ENCODE data around the gene ZNF324. TPM values are rescaled to one million over a fixed set of nuclear protein-coding genes. Genes with fewer than 3 reads are reported as not detected.

ZNF324 gene
- total and polyA plus RNA-seq, 2 of the 13 experiments (the other 11 are each of a cell fraction or from before 2014, with no cell fraction given): 1.1 to 4.7 TPM

DNA sequence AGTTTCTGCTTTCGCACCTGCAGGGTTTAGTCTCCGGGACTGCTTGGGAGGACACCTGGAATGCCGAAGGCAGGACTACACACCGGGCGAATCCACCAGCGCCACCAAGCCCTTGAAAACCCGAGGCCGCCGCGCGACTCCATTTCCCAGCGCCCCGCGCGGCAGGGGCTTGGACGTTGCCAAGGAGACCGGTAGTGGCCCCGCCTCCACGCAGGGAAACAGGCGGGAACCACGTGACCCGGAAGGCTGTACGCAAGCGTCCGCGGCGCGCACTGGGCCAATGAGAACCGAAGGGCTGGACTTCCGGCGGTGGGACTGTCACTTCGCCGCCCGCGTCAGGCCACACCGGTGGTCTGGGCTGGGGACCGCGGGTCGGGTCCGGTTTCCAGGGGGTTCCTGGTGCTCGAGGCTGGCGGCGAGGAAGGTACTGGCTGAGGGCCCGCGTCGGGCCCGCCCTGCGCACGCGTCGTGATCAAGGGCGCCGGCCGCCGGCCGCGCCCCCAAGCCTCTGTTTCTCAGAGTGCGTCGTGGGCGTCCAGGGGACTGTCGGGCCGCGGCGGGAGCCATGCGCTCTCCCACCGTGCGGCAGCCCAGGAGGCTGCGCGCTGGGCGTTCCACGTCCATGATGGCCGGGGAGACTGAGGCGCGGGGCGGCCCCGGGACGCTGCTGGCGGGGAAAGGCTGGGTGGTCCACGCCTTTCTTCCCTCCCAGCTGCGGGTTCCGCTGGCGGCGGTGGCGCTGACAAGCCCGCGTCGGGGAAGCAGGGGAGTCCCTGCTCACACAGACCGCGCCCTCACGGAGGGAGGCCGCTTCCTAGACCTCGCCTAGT lies at the start of gene ZNF324 (continued):
- TF ChIP-seq ZNF407 (CRISPR knock-in tag; IDR thresholded peaks at IDR 0.05; ENCODE audit: not compliant biosample characterization) (no peak), ZNF441 (CRISPR knock-in tag; IDR thresholded peaks at IDR 0.05; ENCODE audit: borderline replicate concordance) (no peak), ARHGAP35 (CRISPR knock-in tag; IDR thresholded peaks at IDR 0.05; ENCODE audit: borderline replicate concordance) (no peak; the same call in 1 of the 2 replicates), LBX2 (CRISPR knock-in tag; IDR thresholded peaks at IDR 0.05; ENCODE audit: borderline replicate concordance) (no peak), ZSCAN25 (CRISPR knock-in tag; IDR thresholded peaks at IDR 0.05) (no peak), GATA4 (IDR thresholded peaks at IDR 0.05; ENCODE audit: borderline replicate concordance, low read depth) (no peak), ZNF549 (CRISPR knock-in tag; IDR thresholded peaks at IDR 0.05) (no peak), ARID2 (CRISPR knock-in tag; IDR thresholded peaks at IDR 0.05; ENCODE audit: borderline replicate concordance) (no peak), ARNTL (CRISPR knock-in tag; IDR thresholded peaks at IDR 0.05) (0 out of 2 replicates have a peak, but pooled peaks have one; percentile 48), REL (CRISPR knock-in tag; conservative IDR thresholded peaks at IDR 0.05) (no peak), RBAK (CRISPR knock-in tag; IDR thresholded peaks at IDR 0.05) (no peak), ZNF12 (CRISPR knock-in tag; IDR thresholded peaks at IDR 0.05) (no peak), ZBTB4 (CRISPR knock-in tag; IDR thresholded peaks at IDR 0.05; ENCODE audit: borderline replicate concordance) (no peak)
- TF ChIP-seq, protein P1, sequence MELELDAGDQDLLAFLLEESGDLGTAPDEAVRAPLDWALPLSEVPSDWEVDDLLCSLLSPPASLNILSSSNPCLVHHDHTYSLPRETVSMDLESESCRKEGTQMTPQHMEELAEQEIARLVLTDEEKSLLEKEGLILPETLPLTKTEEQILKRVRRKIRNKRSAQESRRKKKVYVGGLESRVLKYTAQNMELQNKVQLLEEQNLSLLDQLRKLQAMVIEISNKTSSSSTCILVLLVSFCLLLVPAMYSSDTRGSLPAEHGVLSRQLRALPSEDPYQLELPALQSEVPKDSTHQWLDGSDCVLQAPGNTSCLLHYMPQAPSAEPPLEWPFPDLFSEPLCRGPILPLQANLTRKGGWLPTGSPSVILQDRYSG (CRISPR knock-in tag; IDR thresholded peaks at IDR 0.05): no peak
